GM12878 (cell line): ENCODE data around the gene FAM47B. TPM values are rescaled to one million over a fixed set of nuclear protein-coding genes. Genes with fewer than 3 reads are reported as not detected.

ENCODE experiments used
- ATAC-seq: fragments of 200-7000 bp; cut with Tn5 transposase; 3 replicates; pipeline ENCODE4 v1.9.1; 2020; ENCODE audit warnings: mild to moderate bottlenecking, moderate library complexity
- BruUV-seq: library from RNA; stranded (reverse); fragments of 400-500 nt; replicated peaks from 2 replicates; lab custom pipeline; 2021; lab: Mats Ljungman, UMichigan
- CTCF ChIA-PET: fragments of 300-600 bp; sonication (Branson Sonifier 250); formaldehyde crosslinking; extraction: SDS; loops from one replicate; lab custom pipeline; 2021; ENCODE audit warnings: inconsistent platforms; lab: Yijun Ruan, JAX
- POLR2A ChIA-PET: fragments of 350-600 bp; formaldehyde crosslinking; extraction: SDS; loops from one replicate; lab custom pipeline; 2021; ENCODE audit warnings: inconsistent platforms; lab: Charles Lee
- RAD21 ChIA-PET: fragments of 300-600 bp; sonication (Branson Sonifier 250); formaldehyde crosslinking; loops from one replicate; lab custom pipeline; 2023; ENCODE audit warnings: antibody characterized with exemption; ENCODE audit not compliant: unreplicated experiment; lab: Charles Lee
- SMC1A ChIA-PET: fragments of 300-600 bp; sonication (Branson Sonifier 250); formaldehyde crosslinking; loops from one replicate; lab custom pipeline; 2023; ENCODE audit not compliant: unreplicated experiment, uncharacterized antibody; lab: Charles Lee
- DNase-seq: peaks from one replicate; pipeline ENCODE4 v3.0.0-alpha.2; 2011; ENCODE audit warnings: low read depth, low spot score
- FAIRE-seq: peaks from 3 replicates; lab custom pipeline; 2011; peaks lifted over from hg19 to GRCh38; lab: Jason Lieb, UNC
- H2AFZ ChIP-seq: 2 replicates; pipeline ENCODE4 v1.6.0; 2011; ENCODE audit warnings: low read depth, low read length, control low read depth; ENCODE audit not compliant: control insufficient read depth
- H3K27ac ChIP-seq: 2 replicates; pipeline ENCODE4 v1.5.1; 2011; ENCODE audit warnings: control low read depth; ENCODE audit not compliant: control insufficient read depth, insufficient read depth
- H3K27me3 ChIP-seq, 2 experiments: replicated peaks in 1 of 2; 2 replicates each; pipeline versions ENCODE4 v1.6.0 to v1.6.1; 2011; ENCODE audit warnings: low read length in 1 of 2; ENCODE audit not compliant: control insufficient read depth in 2 of 2, insufficient read depth in 2 of 2
- H3K36me3 ChIP-seq, 2 experiments: 2 replicates each; pipeline ENCODE4 v1.5.1; 2011; ENCODE audit warnings: low read length in 1 of 2; ENCODE audit not compliant: control insufficient read depth in 2 of 2, insufficient read depth in 2 of 2
- H3K4me1 ChIP-seq: 2 replicates; pipeline ENCODE4 v1.6.1; 2011; ENCODE audit warnings: mild to moderate bottlenecking, low read length, moderate library complexity, mixed read lengths; ENCODE audit not compliant: control insufficient read depth, insufficient read depth
- H3K4me2 ChIP-seq: 2 replicates; pipeline ENCODE4 v1.6.0; 2011; ENCODE audit warnings: control low read depth; ENCODE audit not compliant: control insufficient read depth, insufficient read depth
- H3K4me3 ChIP-seq: fragments of 200-600 bp; sonication (generic); 2 replicates; pipeline ENCODE4 v1.5.1; 2016
- H3K79me2 ChIP-seq: 2 replicates; pipeline ENCODE4 v1.6.0; 2011; ENCODE audit warnings: low read length; ENCODE audit not compliant: control insufficient read depth, insufficient read depth
- H3K9ac ChIP-seq: 2 replicates; pipeline ENCODE4 v1.8.0; 2011; ENCODE audit warnings: low read length, control low read depth, mixed read lengths; ENCODE audit not compliant: control insufficient read depth, insufficient read depth
- H3K9me3 ChIP-seq: replicated peaks from 3 replicates; pipeline ENCODE4 v1.5.1; 2011; ENCODE audit warnings: mild to moderate bottlenecking, low read length; ENCODE audit not compliant: control insufficient read depth, insufficient read depth
- H4K20me1 ChIP-seq: 2 replicates; pipeline ENCODE4 v1.6.0; 2011; ENCODE audit not compliant: control insufficient read depth, insufficient read depth
- EP300 ChIP-seq, 2 experiments: fragments of 150-350 bp in 1 of 2; IDR thresholded peaks; 2 replicates each; pipeline ENCODE4 v1.6.1; 2011 to 2012; ENCODE audit warnings: low read depth in 2 of 2, low read length in 2 of 2, borderline replicate concordance in 1 of 2, improper control_type of control experiment in 1 of 2, inconsistent platforms in 1 of 2; ENCODE audit not compliant: control insufficient read depth in 1 of 2
- PBX3 ChIP-seq: IDR thresholded peaks from 2 replicates; pipeline ENCODE4 v1.6.1; 2011; ENCODE audit warnings: mild to moderate bottlenecking, low read depth, low read length, moderate library complexity; ENCODE audit not compliant: insufficient replicate concordance
- POLR2AphosphoS2 ChIP-seq: IDR thresholded peaks from 2 replicates; pipeline ENCODE4 v1.6.1; 2011; ENCODE audit warnings: low read depth, mild to moderate bottlenecking, low read length, improper control_type of control experiment, moderate library complexity
- PRDM15 ChIP-seq: fragments of 450-650 bp; formaldehyde crosslinking; IDR thresholded peaks from 2 replicates; pipeline ENCODE4 v1.4.0; 2020; ENCODE audit warnings: mild to moderate bottlenecking, moderate library complexity
- RAD21 ChIP-seq: IDR thresholded peaks from 2 replicates; pipeline ENCODE4 v1.6.1; 2011; ENCODE audit warnings: mild to moderate bottlenecking, low read depth, low read length, moderate library complexity; ENCODE audit not compliant: insufficient read depth
- RAD51 ChIP-seq: fragments of 450-650 bp; IDR thresholded peaks from 2 replicates; pipeline ENCODE4 v1.6.1; 2016; ENCODE audit warnings: moderate library complexity, mild to moderate bottlenecking, inconsistent platforms
- RUNX3 ChIP-seq: IDR thresholded peaks from 2 replicates; pipeline ENCODE4 v1.6.1; 2012; ENCODE audit warnings: low read length, inconsistent platforms
- USF2 ChIP-seq: IDR thresholded peaks from 2 replicates; pipeline ENCODE4 v1.6.1; 2011; ENCODE audit warnings: low read depth, low read length, improper control_type of control experiment, borderline replicate concordance
- WRNIP1 ChIP-seq: IDR thresholded peaks from 2 replicates; pipeline ENCODE4 v1.6.1; 2011; ENCODE audit warnings: low read depth, low read length, improper control_type of control experiment, borderline replicate concordance
- ZNF687 ChIP-seq: fragments of 450-650 bp; IDR thresholded peaks from 2 replicates; pipeline ENCODE4 v1.6.1; 2017; ENCODE audit warnings: mild to moderate bottlenecking, moderate library complexity
- WGBS: methylation state at CpG from one replicate; pipeline ENCODE4 v1.1.6; 2016; ENCODE audit warnings: low lambda C conversion rate; ENCODE audit not compliant: insufficient replicate concordance, insufficient coverage; ENCODE audit errors: missing lambda C conversion rate; 5-methylcytosine and 5-hydroxymethylcytosine counted together
- in situ Hi-C: fragments of 300-500 bp; cut with MboI; formaldehyde crosslinking; loops from 9 replicates; pipeline ENCODE4 v1.14.3; 2018; ENCODE audit warnings: mixed read lengths
- intact Hi-C: fragments of 100-400 bp; cut with micrococcal nuclease; formaldehyde crosslinking; loops from one replicate; pipeline ENCODE4 v1.14.2; 2022; ENCODE audit not compliant: unreplicated experiment
- polyA plus RNA-seq, 11 experiments: library from polyadenylated mRNA; depleted of rRNA in 4 of 11; unstranded in 6 of 11; stranded (reverse) in 5 of 11; fragments of >200 nt; fragmentation: Nextera tagmentation in 4 of 11; fragmentation: Illumina TruSeq in 1 of 11; extraction: Ambion mirVana in 4 of 11; extraction: Trizol in 1 of 11; gene quantifications; 1 replicate in 1 of 11; 2 replicates in 10 of 11; pipeline versions ENCODE4 v1.2.1 to v1.2.3, GENCODE V29; 2011 to 2016; ENCODE audit warnings: inconsistent platforms in 2 of 11, missing spikeins in 2 of 11, low read depth in 1 of 11
- total RNA-seq, 4 experiments: library from RNA; depleted of rRNA in 3 of 4; stranded (reverse); fragments of >200 nt in 3 of 4; fragmentation: Illumina TruSeq in 1 of 4; extraction: Trizol in 1 of 4; gene quantifications; 2 replicates each; pipeline versions ENCODE4 v1.2.1 to v1.2.3, GENCODE V29; 2013 to 2021

FAM47B gene
- total and polyA plus RNA-seq, 10 of the 15 experiments (the other 5 are each of a cell fraction or from before 2014, with no cell fraction given) = not detected

- Histone ChIP-seq H3K9me3 (no peaks in the 10 kb centered on the region), H3K4me1 (no peaks in the 10 kb centered on the region), H2AFZ (no peak overlapping the region), H3K36me3 (no peaks in the 10 kb centered on the region), H3K79me2 (no peaks in the 10 kb centered on the region), H3K27me3 (no peaks in the 10 kb centered on the region), H3K4me2 (no peak overlapping the region), H3K4me3 (no peak overlapping the region), H4K20me1 (no peaks in the 10 kb centered on the region), H3K27ac (no peak overlapping the region), H3K9ac (no peak overlapping the region)
- FAIRE-seq (peak; percentile 35), DNase-seq (no peak), ATAC-seq (no peak)
- ChIA-PET RAD21 (no interaction called here), POLR2A (no interaction called here), CTCF (no interaction called here), SMC1A (no interaction called here)
- intact Hi-C loops = no loop called here
- in situ Hi-C loops = no loop called here
- WGBS = 7% methylated on average over 3 of the region's 3 CpGs
- TF ChIP-seq WRNIP1 = no peak
- no peak for TF ChIP-seq RAD21
- TF ChIP-seq EP300 (IDR thresholded peaks at IDR 0.05; ENCODE audit: borderline replicate concordance in 1 of 2, control insufficient read depth in 1 of 2, low read depth in 2 of 2, low read length in 2 of 2) = no peak
- TF ChIP-seq USF2 = no peak
- TF ChIP-seq PBX3 = no peak
- no peak for TF ChIP-seq ZNF687
- TF ChIP-seq RUNX3 = no peak
- no peak for TF ChIP-seq POLR2AphosphoS2
- TF ChIP-seq RAD51 = no peak
- TF ChIP-seq PRDM15 (CRISPR knock-in tag) = no peak
- no TSS peak for BruUV-seq
Measured at GRCh38 chrX:34972206-34972605, 29.6 kb downstream of the FAM47B start.
